ENCODE measurements around the gene ADAMTS19.

- TF ChIP-seq MEIS2 (CRISPR knock-in tag; IDR thresholded peaks at IDR 0.05) (no peak), MXI1 (IDR thresholded peaks at IDR 0.05; ENCODE audit: borderline replicate concordance, low read depth, low read length) (no peak), EHMT2 (IDR thresholded peaks at IDR 0.05; ENCODE audit: borderline replicate concordance, low read depth, low read length) (no peak), ZBTB33 (CRISPR knock-in tag; IDR thresholded peaks at IDR 0.05) (no peak), EP300 (IDR thresholded peaks at IDR 0.05; ENCODE audit: low read depth in 2 of 2, low read length in 2 of 2) (no peak), EP300 (CRISPR knock-in tag; IDR thresholded peaks at IDR 0.05; ENCODE audit: borderline replicate concordance) (no peak)
These were observed 159.7 kb downstream of the ADAMTS19 start for GRCh38 chr5:129619782-129620181.

Measured in HepG2 (cell line).